Astrocyte (in vitro differentiated cells and primary cell): ENCODE measurements around the gene RIMBP2. TPM values are rescaled to one million over a fixed set of nuclear protein-coding genes. Genes with fewer than 3 reads are reported as not detected.

Experiments
- DNase-seq: peaks from one replicate; pipeline ENCODE4 v3.0.0-alpha.2; 2010; ENCODE audit warnings: low read depth
- FAIRE-seq: peaks from 2 replicates; lab custom pipeline; 2011; peaks lifted over from hg19 to GRCh38; lab: Jason Lieb, UNC
- H2AFZ ChIP-seq: 2 replicates; pipeline ENCODE4 v1.6.0; 2012; ENCODE audit warnings: low read depth, low read length, inconsistent platforms
- H3K27ac ChIP-seq: 2 replicates; pipeline ENCODE4 v1.5.1; 2011; ENCODE audit warnings: low read depth, low read length, inconsistent platforms
- H3K27me3 ChIP-seq: 2 replicates; pipeline ENCODE4 v1.6.0; 2011; ENCODE audit warnings: low read length, inconsistent platforms; ENCODE audit not compliant: insufficient read depth
- H3K36me3 ChIP-seq: 2 replicates; pipeline ENCODE4 v1.5.1; 2011; ENCODE audit warnings: low read length, inconsistent platforms; ENCODE audit not compliant: insufficient read depth
- H3K4me1 ChIP-seq: 2 replicates; pipeline ENCODE4 v1.5.1; 2011; ENCODE audit warnings: low read length, inconsistent platforms; ENCODE audit not compliant: insufficient read depth
- H3K4me2 ChIP-seq: 2 replicates; pipeline ENCODE4 v1.6.0; 2012; ENCODE audit warnings: low read length, inconsistent platforms
- H3K4me3 ChIP-seq: 2 replicates; pipeline ENCODE4 v1.5.1; 2011; ENCODE audit warnings: low read depth, mild to moderate bottlenecking, low read length, inconsistent platforms; ENCODE audit not compliant: insufficient read depth
- H3K79me2 ChIP-seq: 2 replicates; pipeline ENCODE4 v1.6.0; 2012; ENCODE audit warnings: mild to moderate bottlenecking, low read length, inconsistent platforms; ENCODE audit not compliant: insufficient read depth
- H3K9ac ChIP-seq: 2 replicates; pipeline ENCODE4 v1.6.0; 2012; ENCODE audit warnings: mild to moderate bottlenecking, low read length, inconsistent platforms
- H3K9me3 ChIP-seq: 2 replicates; pipeline ENCODE4 v1.5.1; 2012; ENCODE audit warnings: low read depth, mild to moderate bottlenecking, low read length, inconsistent platforms; ENCODE audit not compliant: insufficient read depth
- H4K20me1 ChIP-seq: 2 replicates; pipeline ENCODE4 v1.6.0; 2012; ENCODE audit warnings: low read length, inconsistent platforms; ENCODE audit not compliant: insufficient read depth
- H3K27ac Mint-ChIP-seq: one replicate; pipeline ENCODE4 v1.8.0; 2021; ENCODE audit warnings: mild to moderate bottlenecking, mixed read lengths; ENCODE audit not compliant: unreplicated experiment
- H3K27me3 Mint-ChIP-seq: one replicate; pipeline ENCODE4 v1.8.0; 2021; ENCODE audit warnings: low read depth, mixed read lengths; ENCODE audit not compliant: unreplicated experiment
- H3K36me3 Mint-ChIP-seq: one replicate; pipeline ENCODE4 v1.8.0; 2021; ENCODE audit warnings: low read depth, mixed read lengths; ENCODE audit not compliant: unreplicated experiment
- H3K4me1 Mint-ChIP-seq: one replicate; pipeline ENCODE4 v1.8.0; 2021; ENCODE audit warnings: low read depth, mixed read lengths; ENCODE audit not compliant: unreplicated experiment
- H3K4me3 Mint-ChIP-seq: one replicate; pipeline ENCODE4 v1.8.0; 2021; ENCODE audit warnings: mild to moderate bottlenecking, moderate library complexity, mixed read lengths; ENCODE audit not compliant: unreplicated experiment
- H3K9me3 Mint-ChIP-seq: one replicate; pipeline ENCODE4 v1.8.0; 2021; ENCODE audit warnings: mild to moderate bottlenecking, mixed read lengths; ENCODE audit not compliant: unreplicated experiment
- CTCF ChIP-seq: IDR thresholded peaks from 2 replicates; pipeline ENCODE4 v1.5.1; 2011; ENCODE audit warnings: low read depth, mild to moderate bottlenecking, inconsistent platforms, low read length, moderate library complexity; ENCODE audit not compliant: insufficient read depth
- EZH2 ChIP-seq: IDR thresholded peaks from 2 replicates; pipeline ENCODE4 v1.6.1; 2012; ENCODE audit warnings: mild to moderate bottlenecking, low read length, inconsistent platforms; ENCODE audit not compliant: insufficient read depth
- total RNA-seq: library from RNA; stranded (reverse); gene quantifications from 2 replicates; pipeline ENCODE4 v1.2.1, GENCODE V29; 2021

RIMBP2 gene
- total RNA-seq, 1 donor from 2014 or later = 2.2 TPM

GRCh38 chr12:130485291-130486145 is 230.6 kb downstream of the RIMBP2 start:
- TF ChIP-seq CTCF = no peak
- TF ChIP-seq EZH2 = no peak
- H3K27me3 ChIP-seq = no peaks in the 10 kb centered on the region
- peaks cover 12% of the 10 kb centered on the region for H3K9me3 Mint-ChIP-seq
- no peaks in the 10 kb centered on the region for H4K20me1 ChIP-seq
- H3K36me3 Mint-ChIP-seq = peaks cover 2% of the 10 kb centered on the region
- peaks cover 10% of the 10 kb centered on the region for H3K27me3 Mint-ChIP-seq
- no peak overlapping the region for H3K4me2 ChIP-seq
- peaks cover 7% of the 10 kb centered on the region for H3K9me3 ChIP-seq
- no peak overlapping the region for H3K4me3 ChIP-seq
- H3K9ac ChIP-seq = no peak overlapping the region
- FAIRE-seq = no peak
- H3K4me1 ChIP-seq = no peaks in the 10 kb centered on the region
- H3K36me3 ChIP-seq = no peaks in the 10 kb centered on the region
- no peak overlapping the region for H3K27ac ChIP-seq
- H3K79me2 ChIP-seq = no peaks in the 10 kb centered on the region
- H3K4me3 Mint-ChIP-seq = no peak overlapping the region
- no peaks in the 10 kb centered on the region for H3K4me1 Mint-ChIP-seq
- no peak for DNase-seq
- H3K27ac Mint-ChIP-seq = no peak overlapping the region
- H2AFZ ChIP-seq = no peak overlapping the region

GRCh38 chr12:130484221-130484620 is 231.9 kb downstream of the RIMBP2 start:
- H3K9me3 ChIP-seq = peaks cover 7% of the 10 kb centered on the region
- peaks cover 7% of the 10 kb centered on the region for H3K27me3 Mint-ChIP-seq
- H3K9me3 Mint-ChIP-seq = peaks cover 8% of the 10 kb centered on the region
- H3K4me1 ChIP-seq = no peaks in the 10 kb centered on the region
- FAIRE-seq = no peak
- no peak overlapping the region for H3K9ac ChIP-seq
- H3K4me3 ChIP-seq = no peak overlapping the region
- no peak overlapping the region for H3K4me3 Mint-ChIP-seq
- DNase-seq = no peak
- no peaks in the 10 kb centered on the region for H3K27me3 ChIP-seq
- H3K4me2 ChIP-seq = no peak overlapping the region
- no peaks in the 10 kb centered on the region for H3K36me3 Mint-ChIP-seq
- no peak overlapping the region for H3K27ac ChIP-seq
- no peak overlapping the region for H2AFZ ChIP-seq
- no peaks in the 10 kb centered on the region for H3K4me1 Mint-ChIP-seq
- no peaks in the 10 kb centered on the region for H4K20me1 ChIP-seq
- H3K27ac Mint-ChIP-seq = no peak overlapping the region
- no peak for TF ChIP-seq EZH2
- no peak for TF ChIP-seq CTCF
- no peaks in the 10 kb centered on the region for H3K79me2 ChIP-seq
- H3K36me3 ChIP-seq = no peaks in the 10 kb centered on the region

GRCh38 chr12:130483616-130484180 is 232.4 kb downstream of the RIMBP2 start:
- H3K4me3 ChIP-seq = no peak overlapping the region
- H4K20me1 ChIP-seq = no peaks in the 10 kb centered on the region
- Mint-ChIP-seq H3K27me3 (peaks cover 4% of the 10 kb centered on the region), H3K27ac (no peak overlapping the region), H3K4me3 (no peak overlapping the region), H3K9me3 (peaks cover 3% of the 10 kb centered on the region), H3K4me1 (no peaks in the 10 kb centered on the region), H3K36me3 (no peaks in the 10 kb centered on the region)
- H3K9ac ChIP-seq = no peak overlapping the region
- no peaks in the 10 kb centered on the region for H3K79me2 ChIP-seq
- H3K4me2 ChIP-seq = no peak overlapping the region
- H2AFZ ChIP-seq = no peak overlapping the region
- FAIRE-seq = no peak
- no peaks in the 10 kb centered on the region for H3K27me3 ChIP-seq
- TF ChIP-seq CTCF = no peak
- TF ChIP-seq EZH2 = no peak
- H3K36me3 ChIP-seq = no peaks in the 10 kb centered on the region
- DNase-seq = no peak
- peaks cover 7% of the 10 kb centered on the region for H3K9me3 ChIP-seq
- H3K27ac ChIP-seq = no peak overlapping the region
- no peaks in the 10 kb centered on the region for H3K4me1 ChIP-seq
